ENCODE measurements around the gene POFUT2.

Gene POFUT2

DNA sequence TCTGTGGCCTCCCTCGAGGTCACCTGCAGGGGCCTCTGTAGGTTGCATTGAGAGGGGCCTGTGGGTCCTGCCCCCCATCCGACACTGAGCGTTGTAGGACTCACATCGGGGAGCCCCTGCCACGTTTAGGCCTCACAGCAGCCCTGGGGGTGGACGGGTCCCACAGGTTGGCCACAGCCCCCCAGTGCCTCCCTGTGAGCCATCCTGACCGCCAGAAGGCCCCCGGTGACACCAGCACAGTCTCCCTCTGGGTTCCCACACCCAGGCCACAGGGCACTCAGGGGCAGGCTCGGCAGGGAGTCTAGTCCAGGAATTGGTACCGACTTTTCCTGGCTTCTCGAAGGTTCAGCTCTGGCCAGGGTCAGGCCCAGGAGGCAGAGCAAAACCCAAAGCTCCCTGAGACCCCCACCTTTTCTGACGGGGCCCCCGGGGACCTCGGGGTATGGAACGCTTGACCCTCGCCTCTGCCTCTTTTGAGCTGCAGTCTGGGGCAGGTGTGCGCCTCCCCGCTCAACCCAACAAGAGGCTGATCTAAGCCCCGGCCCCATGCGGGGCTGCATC, 13.9 kb upstream of the POFUT2 start:
- Mint-ChIP-seq H3K4me1 (no peaks in the 10 kb centered on the region), H3K9me3 (no peaks in the 10 kb centered on the region), H3K4me3 (no peak overlapping the region), H3K36me3 (peaks cover 2% of the 10 kb centered on the region), H3K27me3 (peaks cover 4% of the 10 kb centered on the region), H3K27ac (no peak overlapping the region)
- DNase-seq (ENCODE audit: low spot score in 2 of 2) (no peak), ATAC-seq (ENCODE audit: low read depth) (no peak)

DNA sequence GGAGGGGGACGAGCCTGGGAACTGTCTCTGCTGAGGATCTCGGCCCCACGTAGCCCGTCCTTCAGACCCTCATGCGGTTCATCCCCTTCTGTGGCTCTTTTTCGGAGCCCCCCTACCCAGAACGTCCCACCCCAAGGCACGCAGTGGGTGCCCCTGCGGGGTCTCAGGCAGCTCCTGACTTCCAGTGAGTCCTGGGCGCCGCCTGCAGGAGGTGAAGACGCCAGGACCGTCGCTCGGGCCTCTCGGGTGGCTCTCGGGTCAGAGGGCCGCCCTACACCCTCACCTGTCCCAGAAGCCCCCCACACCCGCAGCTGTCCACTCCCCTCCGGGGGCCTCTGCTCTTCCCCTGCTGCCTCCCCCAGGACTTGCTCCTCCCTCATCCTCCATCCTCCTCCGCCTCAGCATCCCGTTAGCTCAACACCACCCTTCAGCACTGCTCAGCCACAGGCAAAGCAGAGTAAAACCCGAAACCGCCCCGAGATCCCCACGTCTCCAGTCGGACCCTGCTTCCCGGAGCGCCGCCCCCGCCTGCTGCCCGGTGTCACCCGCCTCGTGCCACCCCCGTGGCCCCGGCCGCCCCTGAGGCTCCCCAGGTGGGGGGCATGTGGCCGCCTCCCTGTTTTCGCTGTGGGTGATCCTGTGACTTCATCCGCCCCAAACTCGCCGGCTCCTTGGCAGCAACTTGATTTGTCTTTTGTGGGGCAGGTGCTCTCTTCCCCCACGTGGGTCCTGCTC, 13.3 kb upstream of the POFUT2 start:
- no peaks in the 10 kb centered on the region for H3K4me1 Mint-ChIP-seq
- peaks cover 2% of the 10 kb centered on the region for H3K36me3 Mint-ChIP-seq
- no peaks in the 10 kb centered on the region for H3K9me3 Mint-ChIP-seq
- no peak overlapping the region for H3K4me3 Mint-ChIP-seq
- H3K27me3 Mint-ChIP-seq: peaks cover 4% of the 10 kb centered on the region
- DNase-seq (ENCODE audit: low spot score in 2 of 2) (no peak), ATAC-seq (ENCODE audit: low read depth) (no peak)
- no peak overlapping the region for H3K27ac Mint-ChIP-seq

DNA sequence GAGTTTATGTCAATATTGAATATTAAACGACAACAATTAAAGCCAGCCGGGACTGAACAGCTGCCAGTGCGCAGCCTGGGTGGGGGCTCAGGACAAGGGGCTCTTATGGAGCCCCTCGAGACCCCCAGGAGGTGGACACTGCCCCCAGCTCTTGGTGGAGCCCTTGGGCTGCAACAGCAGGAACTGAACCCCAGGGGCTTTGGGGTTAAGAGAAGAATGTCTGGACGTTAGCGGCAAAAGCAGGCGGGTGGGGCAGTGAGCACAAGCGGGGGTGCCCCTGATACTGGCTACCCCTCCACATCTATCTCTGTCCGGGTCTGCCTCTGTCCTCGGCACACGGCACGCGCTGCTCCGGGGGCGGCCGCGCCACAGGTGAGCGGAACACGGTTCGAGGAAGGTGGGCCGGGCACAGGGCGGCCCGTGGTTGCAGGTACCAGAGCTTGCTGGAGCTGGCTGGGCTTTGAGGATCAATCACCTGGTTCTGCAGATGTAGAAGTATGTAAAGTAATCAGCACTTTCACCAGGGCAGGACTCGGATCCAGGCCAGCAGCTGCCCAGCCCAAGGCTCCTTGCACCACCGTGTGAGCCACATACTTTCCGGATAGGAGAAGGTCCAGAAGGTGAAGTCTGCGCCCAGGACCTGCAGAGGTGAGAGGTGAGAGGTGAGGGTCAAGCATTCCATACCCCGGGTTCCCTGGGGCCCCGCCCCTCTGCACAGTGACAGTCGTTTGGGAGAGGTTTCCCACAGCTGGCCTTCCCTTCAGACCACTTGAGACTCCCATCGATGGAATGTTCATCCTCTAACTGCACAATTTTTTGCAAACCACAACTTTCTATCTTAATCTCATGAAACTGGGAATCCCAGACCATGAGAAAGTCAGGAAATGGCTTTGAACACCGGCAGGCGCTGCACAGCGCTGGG, 12.4 kb upstream of the POFUT2 start:
- H3K36me3 Mint-ChIP-seq: peaks cover 2% of the 10 kb centered on the region
- no peak overlapping the region for H3K27ac Mint-ChIP-seq
- H3K4me3 Mint-ChIP-seq: no peak overlapping the region
- peaks cover 6% of the 10 kb centered on the region for H3K27me3 Mint-ChIP-seq
- peaks cover 2% of the 10 kb centered on the region for H3K4me1 Mint-ChIP-seq
- DNase-seq (ENCODE audit: low spot score in 2 of 2) (no peak), ATAC-seq (ENCODE audit: low read depth) (no peak)
- no peaks in the 10 kb centered on the region for H3K9me3 Mint-ChIP-seq

DNA sequence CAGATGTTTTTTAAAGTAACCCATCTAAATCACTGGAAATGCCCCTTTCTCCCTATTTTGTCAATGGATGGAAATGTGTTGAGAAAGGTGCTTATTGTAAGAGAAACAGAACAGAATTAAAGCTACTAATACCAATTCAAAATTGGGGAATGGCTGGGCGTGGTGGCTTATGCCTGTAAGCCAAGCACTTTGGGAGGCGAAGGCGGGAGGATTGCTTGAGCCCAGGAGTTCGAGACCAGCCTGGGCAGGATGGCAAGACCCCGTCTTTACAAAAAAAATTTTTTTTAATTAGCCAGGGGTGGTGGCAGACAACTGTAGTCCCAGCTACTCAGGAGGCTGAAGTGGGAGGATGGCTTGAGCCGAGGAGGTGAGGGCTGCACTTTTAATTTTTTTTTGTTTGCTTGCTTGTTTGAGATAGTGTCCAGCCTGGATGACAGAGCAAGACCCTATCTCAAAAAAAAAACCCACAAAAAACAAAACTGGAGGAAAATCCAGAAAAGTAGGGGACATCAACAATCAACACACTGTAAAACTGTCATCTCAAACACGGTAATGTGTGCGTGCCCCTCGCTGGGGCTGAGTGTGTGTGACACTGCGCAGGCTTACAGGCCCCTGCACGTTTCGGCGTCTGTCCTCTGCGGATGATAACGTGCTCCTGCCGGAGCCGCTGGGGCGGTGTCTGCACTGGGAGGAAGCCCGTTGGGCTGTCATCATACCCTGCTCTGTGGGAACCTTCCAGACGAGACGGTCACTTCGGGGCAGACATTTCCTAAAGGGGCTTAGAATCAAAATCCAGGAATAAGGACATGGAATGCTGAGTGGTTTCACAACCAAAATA, 11.6 kb upstream of the POFUT2 start:
- H3K9me3 Mint-ChIP-seq: no peaks in the 10 kb centered on the region
- no peak for DNase-seq (ENCODE audit: low spot score in 2 of 2)
- ATAC-seq (ENCODE audit: low read depth): no peak
- peaks cover 6% of the 10 kb centered on the region for H3K4me1 Mint-ChIP-seq
- H3K27me3 Mint-ChIP-seq: peaks cover 6% of the 10 kb centered on the region
- H3K4me3 Mint-ChIP-seq: no peak overlapping the region
- no peak overlapping the region for H3K27ac Mint-ChIP-seq
- H3K36me3 Mint-ChIP-seq: peaks cover 2% of the 10 kb centered on the region

DNA sequence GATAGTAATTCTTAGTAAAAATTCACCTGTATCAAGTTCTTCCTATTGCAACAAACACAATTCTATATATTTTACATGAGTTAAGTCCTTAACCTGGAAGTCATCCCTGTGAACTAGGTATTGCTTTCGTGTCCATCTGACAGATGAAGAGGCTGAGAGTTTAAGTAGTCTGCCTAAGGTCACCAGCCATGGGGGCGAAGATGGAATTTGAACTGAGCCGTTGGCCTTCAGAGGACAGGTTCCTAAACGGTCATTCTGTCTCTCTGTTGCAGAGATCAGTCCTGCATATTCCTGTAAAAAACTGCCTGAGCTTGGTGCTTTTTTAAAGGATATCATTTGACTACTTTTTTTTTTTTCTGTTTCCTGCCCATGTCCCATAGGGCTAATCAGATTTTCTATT, 10.2 kb upstream of the POFUT2 start:
- ATAC-seq (ENCODE audit: low read depth) (no peak), DNase-seq (ENCODE audit: low spot score in 2 of 2) (no peak)
- Mint-ChIP-seq H3K27me3 (peaks cover 6% of the 10 kb centered on the region), H3K27ac (no peak overlapping the region), H3K4me1 (peaks cover 10% of the 10 kb centered on the region), H3K9me3 (no peaks in the 10 kb centered on the region), H3K4me3 (no peak overlapping the region), H3K36me3 (peaks cover 2% of the 10 kb centered on the region)

DNA sequence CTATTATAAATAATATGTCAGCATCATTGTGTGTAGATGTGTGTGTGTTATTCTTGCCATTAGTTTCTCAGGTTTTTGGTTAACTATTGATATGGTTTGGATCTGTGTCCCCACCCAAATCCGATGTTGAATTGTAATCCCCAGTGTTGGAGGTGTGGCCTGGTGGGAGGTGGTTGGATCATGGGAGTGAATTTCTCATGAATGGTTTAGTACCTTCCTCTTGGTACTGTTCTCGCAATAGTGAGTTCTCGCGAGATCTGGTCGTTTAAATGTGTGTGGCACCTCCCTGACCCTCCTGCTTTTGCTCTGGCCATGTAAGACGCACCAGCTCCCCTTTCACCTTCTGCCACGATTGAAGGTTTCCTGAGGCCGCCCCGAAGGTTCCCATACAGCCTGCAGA, 9.6 kb upstream of the POFUT2 start:
- Mint-ChIP-seq H3K4me3 (no peak overlapping the region), H3K27me3 (peaks cover 6% of the 10 kb centered on the region), H3K9me3 (no peaks in the 10 kb centered on the region), H3K27ac (no peak overlapping the region), H3K4me1 (peaks cover 14% of the 10 kb centered on the region), H3K36me3 (peaks cover 2% of the 10 kb centered on the region)
- ATAC-seq (ENCODE audit: low read depth) (no peak), DNase-seq (ENCODE audit: low spot score in 2 of 2) (no peak)

DNA sequence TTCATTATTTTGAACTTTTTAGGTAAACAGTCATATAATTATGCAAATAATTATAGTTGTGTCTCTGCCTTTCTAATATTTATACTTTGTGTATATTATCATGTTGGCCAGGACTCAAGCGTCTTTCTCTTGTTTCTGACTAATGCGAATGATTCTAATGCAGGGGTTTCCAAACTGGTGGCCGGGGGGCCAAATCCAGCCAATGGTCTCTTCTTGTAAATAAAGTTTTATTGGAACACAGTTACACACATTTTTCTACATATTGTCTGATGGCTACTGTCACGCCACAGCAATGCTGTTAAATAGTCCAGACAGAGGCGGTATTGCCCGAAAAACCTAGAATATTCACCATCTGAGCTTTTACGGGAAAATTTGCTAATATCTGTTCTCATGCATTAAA, 8.9 kb upstream of the POFUT2 start:
- H3K4me3 Mint-ChIP-seq: no peak overlapping the region
- ATAC-seq (ENCODE audit: low read depth): no peak
- no peak overlapping the region for H3K27ac Mint-ChIP-seq
- DNase-seq (ENCODE audit: low spot score in 2 of 2): no peak
- H3K36me3 Mint-ChIP-seq: peaks cover 2% of the 10 kb centered on the region
- peaks cover 15% of the 10 kb centered on the region for H3K4me1 Mint-ChIP-seq
- peaks cover 6% of the 10 kb centered on the region for H3K27me3 Mint-ChIP-seq
- H3K9me3 Mint-ChIP-seq: no peaks in the 10 kb centered on the region

DNA sequence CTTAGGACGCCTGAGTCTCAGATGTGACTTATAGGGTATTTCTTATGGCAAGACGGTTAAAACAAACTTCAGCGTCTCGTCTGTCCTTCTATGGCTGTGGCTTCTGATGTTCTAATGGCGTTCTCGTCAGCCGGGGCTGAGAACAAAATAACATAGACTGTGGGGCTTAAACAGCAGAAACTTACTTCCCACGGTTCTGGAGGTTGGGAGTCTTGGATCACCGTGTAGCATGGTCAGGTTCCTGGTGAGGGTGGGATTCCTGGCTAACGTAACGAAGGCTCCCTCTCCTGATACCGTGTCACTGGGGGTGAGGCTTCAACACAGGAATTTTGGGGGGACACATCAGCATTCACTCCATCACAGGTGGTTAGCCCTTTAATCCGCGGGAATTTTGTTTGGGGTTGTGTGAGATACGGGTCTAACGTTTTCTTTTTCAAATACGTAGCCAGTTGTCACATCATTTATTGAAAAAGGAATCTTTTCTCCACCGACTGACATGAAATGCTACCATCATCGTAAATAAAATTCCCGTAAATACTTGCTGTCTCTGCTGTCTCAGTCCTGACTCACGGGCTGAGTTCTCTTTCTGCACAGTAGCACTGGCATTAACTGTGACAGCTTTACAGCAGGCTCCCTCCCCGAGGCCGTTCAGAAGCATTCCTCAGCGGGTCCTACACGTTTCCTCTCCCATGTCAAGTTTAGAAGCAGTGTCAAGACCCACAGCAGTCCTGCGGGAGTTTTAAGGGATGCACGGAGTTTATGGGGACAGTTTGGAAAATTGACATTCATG, 8.1 kb upstream of the POFUT2 start:
- Mint-ChIP-seq H3K4me1 (peaks cover 15% of the 10 kb centered on the region), H3K36me3 (no peaks in the 10 kb centered on the region), H3K27ac (no peak overlapping the region), H3K4me3 (no peak overlapping the region), H3K9me3 (no peaks in the 10 kb centered on the region), H3K27me3 (peaks cover 6% of the 10 kb centered on the region)
- DNase-seq (ENCODE audit: low spot score in 2 of 2): no peak
- no peak for ATAC-seq (ENCODE audit: low read depth)

DNA sequence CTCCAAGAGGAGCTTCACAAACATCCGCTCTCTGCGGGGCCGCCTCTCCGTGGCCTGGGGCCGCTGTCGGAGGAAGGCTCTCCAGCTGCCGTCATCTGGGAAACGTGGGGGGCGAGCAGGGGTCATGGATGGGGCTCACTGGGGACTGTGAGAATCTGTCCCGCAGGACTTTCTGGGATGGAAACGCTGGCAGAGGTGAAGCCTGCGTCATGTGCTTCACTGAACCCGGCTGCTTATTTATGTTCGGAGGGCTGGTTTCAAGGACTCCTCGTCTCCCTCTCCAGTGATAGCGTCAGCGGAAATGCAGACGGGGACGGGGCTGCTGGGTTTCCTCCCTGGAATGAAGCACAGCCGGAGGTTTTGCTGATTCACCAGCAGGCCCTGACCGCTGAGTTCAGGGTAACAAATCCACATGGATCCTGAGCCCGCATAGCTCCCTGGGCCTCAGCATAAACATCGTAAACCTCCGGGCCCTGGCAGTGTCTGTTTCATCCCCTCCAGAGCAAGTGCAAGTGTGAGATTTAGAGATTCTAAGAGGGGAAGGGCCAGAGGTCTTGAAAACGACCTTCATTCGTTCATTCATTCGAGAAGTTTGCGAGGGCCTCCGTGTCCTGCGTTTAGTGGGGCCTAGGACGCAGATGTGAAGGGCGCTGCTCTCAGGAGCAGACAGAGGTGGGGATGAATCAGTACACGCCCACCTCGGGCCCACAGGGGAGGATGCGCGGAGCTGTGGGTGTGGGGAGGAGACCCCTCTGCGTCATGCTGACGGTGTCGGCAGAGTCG, 7.0 kb upstream of the POFUT2 start:
- peaks cover 15% of the 10 kb centered on the region for H3K4me1 Mint-ChIP-seq
- no peak for DNase-seq (ENCODE audit: low spot score in 2 of 2)
- H3K4me3 Mint-ChIP-seq: no peak overlapping the region
- H3K9me3 Mint-ChIP-seq: no peaks in the 10 kb centered on the region
- no peaks in the 10 kb centered on the region for H3K36me3 Mint-ChIP-seq
- H3K27me3 Mint-ChIP-seq: peaks cover 6% of the 10 kb centered on the region
- ATAC-seq (ENCODE audit: low read depth): no peak
- no peak overlapping the region for H3K27ac Mint-ChIP-seq

DNA sequence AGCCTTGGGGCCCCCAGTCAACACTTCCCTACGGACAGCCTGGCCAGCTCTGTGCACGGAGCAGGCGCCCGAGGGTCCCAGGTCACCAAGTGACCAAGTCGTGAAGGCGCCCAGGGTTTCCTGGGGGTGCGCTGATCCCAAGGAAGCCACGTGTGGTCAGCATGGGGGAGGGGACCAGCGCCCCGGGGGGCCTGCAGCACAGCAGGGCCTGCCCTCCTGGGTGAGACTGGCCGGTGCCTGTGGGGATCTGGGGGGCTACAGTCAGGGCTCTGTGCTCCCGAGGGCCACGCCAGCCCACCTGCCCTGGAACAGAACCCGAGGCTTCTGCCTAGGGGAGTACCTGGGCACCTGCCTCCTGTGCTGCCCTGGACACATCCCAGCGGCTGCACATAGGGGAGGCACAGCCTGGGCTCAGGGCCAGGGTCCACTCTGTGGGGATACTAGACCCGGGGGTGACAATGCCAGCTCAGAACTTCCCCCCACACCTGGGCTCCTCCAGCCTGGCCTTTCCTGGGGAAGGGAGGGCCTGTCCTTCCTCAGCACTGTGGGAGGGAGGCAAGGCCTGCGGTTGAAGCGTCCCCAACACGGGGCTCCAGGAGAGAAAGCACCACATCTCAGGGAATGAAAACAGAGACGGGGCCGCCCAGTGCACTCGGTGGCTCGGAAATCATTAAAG, 6.2 kb upstream of the POFUT2 start:
- Mint-ChIP-seq H3K27ac (no peak overlapping the region), H3K9me3 (no peaks in the 10 kb centered on the region), H3K36me3 (no peaks in the 10 kb centered on the region), H3K4me3 (no peak overlapping the region), H3K4me1 (peaks cover 15% of the 10 kb centered on the region), H3K27me3 (peaks cover 5% of the 10 kb centered on the region)
- DNase-seq (ENCODE audit: low spot score in 2 of 2) (no peak), ATAC-seq (ENCODE audit: low read depth) (no peak)

DNA sequence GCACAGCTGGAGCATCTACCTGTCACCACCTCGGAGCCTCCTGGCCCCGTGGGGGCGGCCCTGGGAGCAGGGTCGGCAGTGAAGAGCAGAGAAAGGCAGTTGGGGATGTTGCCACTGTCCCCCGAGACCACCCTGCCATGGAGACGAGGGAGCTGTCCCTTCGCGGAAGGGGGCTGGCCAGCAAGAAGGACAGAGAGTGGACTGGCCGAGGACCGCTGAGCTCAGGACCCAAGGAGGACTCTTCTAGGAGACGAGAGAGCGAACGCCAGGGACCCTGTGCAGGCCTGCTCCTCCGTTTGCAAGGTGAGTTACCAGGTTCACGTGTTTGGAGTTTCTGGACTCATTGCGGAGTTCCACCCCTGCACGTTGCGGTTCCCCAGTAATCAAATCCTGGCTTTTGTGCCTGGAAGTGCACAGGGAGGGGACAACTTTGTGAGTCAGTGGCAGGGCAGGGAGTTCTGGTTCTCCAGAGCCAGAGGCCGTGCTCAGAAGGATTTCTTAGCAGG, 5.6 kb upstream of the POFUT2 start:
- Mint-ChIP-seq H3K9me3 (no peaks in the 10 kb centered on the region), H3K27me3 (peaks cover 4% of the 10 kb centered on the region), H3K36me3 (no peaks in the 10 kb centered on the region), H3K4me3 (no peak overlapping the region), H3K27ac (no peak overlapping the region), H3K4me1 (peaks cover 15% of the 10 kb centered on the region)
- DNase-seq (ENCODE audit: low spot score in 2 of 2) (no peak), ATAC-seq (ENCODE audit: low read depth) (no peak)
